K562 (cell line): Measurements from ENCODE around the gene PFDN2. TPM values are rescaled to one million over a fixed set of nuclear protein-coding genes. Genes with fewer than 3 reads are reported as not detected.

Experiments
- CTCFL ChIP-seq: IDR thresholded peaks from 2 replicates; pipeline ENCODE4 v1.6.1; 2011; ENCODE audit warnings: borderline replicate concordance, low read depth, mild to moderate bottlenecking, moderate library complexity, low read length; ENCODE audit not compliant: insufficient read depth, poor library complexity, severe bottlenecking
- EHMT2 ChIP-seq: fragments of 450-650 bp; IDR thresholded peaks from 2 replicates; pipeline ENCODE4 v1.6.1; 2018; ENCODE audit warnings: antibody characterized with exemption
- FOXK1 ChIP-seq: sonication (generic); formaldehyde crosslinking; IDR thresholded peaks from 2 replicates; pipeline ENCODE4 v1.8.0; 2022; ENCODE audit warnings: missing genetic modification reagents, mild to moderate bottlenecking, borderline replicate concordance
- GABPB1 ChIP-seq: sonication (generic); formaldehyde crosslinking; IDR thresholded peaks from 2 replicates; pipeline ENCODE4 v1.8.0; 2022; ENCODE audit warnings: mild to moderate bottlenecking, missing genetic modification reagents
- HEY1 ChIP-seq: fragments of 250-450 bp; sonication (Bioruptor Pico); IDR thresholded peaks from 2 replicates; pipeline ENCODE4 v1.5.0; 2020; ENCODE audit warnings: mild to moderate bottlenecking, moderate library complexity, borderline replicate concordance
- ILK ChIP-seq: fragments of 450-650 bp; IDR thresholded peaks from 2 replicates; pipeline ENCODE4 v1.6.1; 2016; ENCODE audit warnings: missing genetic modification characterization, low read depth, mild to moderate bottlenecking, missing compliant biosample characterization, moderate library complexity, borderline replicate concordance
- L3MBTL2 ChIP-seq: fragments of 450-650 bp; IDR thresholded peaks from 2 replicates; pipeline ENCODE4 v1.6.1; 2016; ENCODE audit warnings: mild to moderate bottlenecking, moderate library complexity
- MAZ ChIP-seq, 2 experiments: fragments of 450-650 bp in 1 of 2; sonication (generic) in 1 of 2; formaldehyde crosslinking; IDR thresholded peaks in 1 of 2; conservative IDR thresholded peaks in 1 of 2; 2 replicates each; pipeline versions ENCODE4 v1.4.0 to v1.5.0; 2020; ENCODE audit warnings: mild to moderate bottlenecking in 1 of 2, missing genetic modification reagents in 1 of 2
- MTA1 ChIP-seq: fragments of 450-650 bp; IDR thresholded peaks from 2 replicates; pipeline ENCODE4 v1.6.1; 2017; ENCODE audit warnings: borderline replicate concordance
- NFE2L1 ChIP-seq: fragments of 450-650 bp; IDR thresholded peaks from 2 replicates; pipeline ENCODE4 v1.6.1; 2016; ENCODE audit warnings: missing genetic modification characterization, low read depth, mild to moderate bottlenecking, missing compliant biosample characterization, moderate library complexity, borderline replicate concordance
- PML ChIP-seq: IDR thresholded peaks from 2 replicates; pipeline ENCODE4 v1.6.1; 2012; ENCODE audit warnings: low read length, inconsistent platforms
- POLR2A ChIP-seq: fragments of 450-650 bp; conservative IDR thresholded peaks from 2 replicates; pipeline ENCODE4 v1.6.1; 2016
- RCOR1 ChIP-seq, 2 experiments: IDR thresholded peaks; 2 replicates each; pipeline ENCODE4 v1.6.1; 2012; ENCODE audit warnings: low read depth in 2 of 2, low read length in 2 of 2, borderline replicate concordance in 1 of 2, improper control_type of control experiment in 1 of 2
- RFX5 ChIP-seq: IDR thresholded peaks from 2 replicates; pipeline ENCODE4 v1.6.1; 2011; ENCODE audit warnings: low read depth, mild to moderate bottlenecking, improper control_type of control experiment, low read length
- TBL1XR1 ChIP-seq, 2 experiments: IDR thresholded peaks; 2 replicates each; pipeline ENCODE4 v1.6.1; 2012; ENCODE audit warnings: improper control_type of control experiment in 2 of 2, low read length in 2 of 2, mild to moderate bottlenecking in 1 of 2
- ZNF316 ChIP-seq: fragments of 450-650 bp; IDR thresholded peaks from 2 replicates; pipeline ENCODE4 v1.6.1; 2016
- ZNF77 ChIP-seq: fragments of 250-450 bp; sonication (Bioruptor Pico); IDR thresholded peaks from 2 replicates; pipeline ENCODE4 v1.5.0; 2020
- polyA plus RNA-seq, 8 experiments: library from polyadenylated mRNA; depleted of rRNA in 4 of 8; stranded (reverse) in 5 of 8; unstranded in 3 of 8; fragments of >200 nt; fragmentation: Nextera tagmentation in 2 of 8; fragmentation: Illumina TruSeq in 1 of 8; extraction: Ambion mirVana in 2 of 8; extraction: Trizol in 1 of 8; gene quantifications; 2 replicates each; pipeline versions ENCODE4 v1.2.1 to v1.2.3, GENCODE V29; 2011 to 2014; ENCODE audit warnings: inconsistent platforms in 1 of 8, missing spikeins in 1 of 8
- total RNA-seq, 7 experiments: library from RNA; depleted of rRNA in 6 of 7; stranded (reverse); fragments of >200 nt in 6 of 7; fragmentation: Illumina TruSeq in 2 of 7; extraction: Trizol in 2 of 7; gene quantifications; 2 replicates each; pipeline versions ENCODE4 v1.2.1 to v1.2.3, GENCODE V29; 2011 to 2021; ENCODE audit warnings: low replicate concordance in 1 of 7
- TF ChIP-seq, protein P1 (sequence below): fragments of 450-650 bp; IDR thresholded peaks from 2 replicates; pipeline ENCODE4 v1.6.1; 2016; ENCODE audit warnings: low read depth

Gene PFDN2
- total and polyA plus RNA-seq, 9 of the 15 experiments (the other 6 are each of a cell fraction or from before 2014, with no cell fraction given) = 50.2 to 361 (median 144) TPM

DNA sequence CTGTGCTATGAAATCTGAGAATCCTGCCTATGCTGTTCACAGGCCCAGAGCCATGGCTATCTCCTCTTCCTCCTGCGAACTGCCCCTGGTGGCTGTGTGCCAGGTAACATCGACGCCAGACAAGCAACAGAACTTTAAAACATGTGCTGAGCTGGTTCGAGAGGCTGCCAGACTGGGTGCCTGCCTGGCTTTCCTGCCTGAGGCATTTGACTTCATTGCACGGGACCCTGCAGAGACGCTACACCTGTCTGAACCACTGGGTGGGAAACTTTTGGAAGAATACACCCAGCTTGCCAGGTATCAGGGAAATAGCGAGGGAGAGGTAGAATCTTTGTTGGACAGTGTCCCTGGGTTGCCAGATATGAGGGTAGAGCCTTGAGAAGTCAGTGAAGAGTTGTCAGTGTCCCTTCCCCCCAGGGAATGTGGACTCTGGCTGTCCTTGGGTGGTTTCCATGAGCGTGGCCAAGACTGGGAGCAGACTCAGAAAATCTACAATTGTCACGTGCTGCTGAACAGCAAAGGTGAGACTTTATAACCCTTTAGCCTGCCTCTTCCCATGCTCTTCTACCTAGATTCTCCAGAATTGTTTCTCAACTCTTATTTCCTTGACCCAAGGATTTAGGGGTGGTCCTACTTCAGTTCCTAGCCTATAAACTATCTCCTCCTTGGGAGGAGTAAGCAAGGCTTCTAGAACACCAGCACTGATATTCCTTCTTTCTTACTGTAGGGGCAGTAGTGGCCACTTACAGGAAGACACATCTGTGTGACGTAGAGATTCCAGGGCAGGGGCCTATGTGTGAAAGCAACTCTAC is 1.5 kb upstream of the PFDN2 start (continued):
- peak; percentile 47; the same call in 1 of the 2 replicates for TF ChIP-seq GABPB1 (CRISPR knock-in tag)
- no peak for TF ChIP-seq ZNF316
- no peak for TF ChIP-seq RFX5
- TF ChIP-seq CTCFL = no peak
- peak; percentile 59 for TF ChIP-seq L3MBTL2
- 0 out of 4 replicates have a peak, but pooled peaks of 1 of the 2 experiments have one; percentile 59 for TF ChIP-seq TBL1XR1 (IDR thresholded peaks at IDR 0.05; ENCODE audit: low read length in 2 of 2)
- no peak for TF ChIP-seq ZNF77 (CRISPR knock-in tag)
- 0 out of 2 replicates have a peak, but pooled peaks have one; percentile 28 for TF ChIP-seq EHMT2
- peak in 1 of 2 experiments; percentile 23; a peak in 1 of 4 replicates for TF ChIP-seq RCOR1 (IDR thresholded peaks at IDR 0.05; ENCODE audit: borderline replicate concordance in 1 of 2, low read depth in 2 of 2, low read length in 2 of 2)
- 0 out of 2 replicates have a peak, but pooled peaks have one; percentile 14 for TF ChIP-seq PML
- TF ChIP-seq NFE2L1 (tag) = no peak
- TF ChIP-seq ILK (tag) = no peak
- peak; percentile 75; the same call in 1 of the 2 replicates for TF ChIP-seq FOXK1 (CRISPR knock-in tag)
- 0 out of 4 replicates have a peak, but pooled peaks of 1 of the 2 experiments have one; percentile 25 for TF ChIP-seq MAZ (CRISPR knock-in tag; conservative IDR thresholded peaks at IDR 0.05 in 1 of 2, IDR thresholded peaks at IDR 0.05 in 1 of 2)
- TF ChIP-seq POLR2A = peak; percentile 52; the same call in 1 of the 2 replicates
- 0 out of 2 replicates have a peak, but pooled peaks have one; percentile 5 for TF ChIP-seq MTA1
- TF ChIP-seq, protein P1, sequence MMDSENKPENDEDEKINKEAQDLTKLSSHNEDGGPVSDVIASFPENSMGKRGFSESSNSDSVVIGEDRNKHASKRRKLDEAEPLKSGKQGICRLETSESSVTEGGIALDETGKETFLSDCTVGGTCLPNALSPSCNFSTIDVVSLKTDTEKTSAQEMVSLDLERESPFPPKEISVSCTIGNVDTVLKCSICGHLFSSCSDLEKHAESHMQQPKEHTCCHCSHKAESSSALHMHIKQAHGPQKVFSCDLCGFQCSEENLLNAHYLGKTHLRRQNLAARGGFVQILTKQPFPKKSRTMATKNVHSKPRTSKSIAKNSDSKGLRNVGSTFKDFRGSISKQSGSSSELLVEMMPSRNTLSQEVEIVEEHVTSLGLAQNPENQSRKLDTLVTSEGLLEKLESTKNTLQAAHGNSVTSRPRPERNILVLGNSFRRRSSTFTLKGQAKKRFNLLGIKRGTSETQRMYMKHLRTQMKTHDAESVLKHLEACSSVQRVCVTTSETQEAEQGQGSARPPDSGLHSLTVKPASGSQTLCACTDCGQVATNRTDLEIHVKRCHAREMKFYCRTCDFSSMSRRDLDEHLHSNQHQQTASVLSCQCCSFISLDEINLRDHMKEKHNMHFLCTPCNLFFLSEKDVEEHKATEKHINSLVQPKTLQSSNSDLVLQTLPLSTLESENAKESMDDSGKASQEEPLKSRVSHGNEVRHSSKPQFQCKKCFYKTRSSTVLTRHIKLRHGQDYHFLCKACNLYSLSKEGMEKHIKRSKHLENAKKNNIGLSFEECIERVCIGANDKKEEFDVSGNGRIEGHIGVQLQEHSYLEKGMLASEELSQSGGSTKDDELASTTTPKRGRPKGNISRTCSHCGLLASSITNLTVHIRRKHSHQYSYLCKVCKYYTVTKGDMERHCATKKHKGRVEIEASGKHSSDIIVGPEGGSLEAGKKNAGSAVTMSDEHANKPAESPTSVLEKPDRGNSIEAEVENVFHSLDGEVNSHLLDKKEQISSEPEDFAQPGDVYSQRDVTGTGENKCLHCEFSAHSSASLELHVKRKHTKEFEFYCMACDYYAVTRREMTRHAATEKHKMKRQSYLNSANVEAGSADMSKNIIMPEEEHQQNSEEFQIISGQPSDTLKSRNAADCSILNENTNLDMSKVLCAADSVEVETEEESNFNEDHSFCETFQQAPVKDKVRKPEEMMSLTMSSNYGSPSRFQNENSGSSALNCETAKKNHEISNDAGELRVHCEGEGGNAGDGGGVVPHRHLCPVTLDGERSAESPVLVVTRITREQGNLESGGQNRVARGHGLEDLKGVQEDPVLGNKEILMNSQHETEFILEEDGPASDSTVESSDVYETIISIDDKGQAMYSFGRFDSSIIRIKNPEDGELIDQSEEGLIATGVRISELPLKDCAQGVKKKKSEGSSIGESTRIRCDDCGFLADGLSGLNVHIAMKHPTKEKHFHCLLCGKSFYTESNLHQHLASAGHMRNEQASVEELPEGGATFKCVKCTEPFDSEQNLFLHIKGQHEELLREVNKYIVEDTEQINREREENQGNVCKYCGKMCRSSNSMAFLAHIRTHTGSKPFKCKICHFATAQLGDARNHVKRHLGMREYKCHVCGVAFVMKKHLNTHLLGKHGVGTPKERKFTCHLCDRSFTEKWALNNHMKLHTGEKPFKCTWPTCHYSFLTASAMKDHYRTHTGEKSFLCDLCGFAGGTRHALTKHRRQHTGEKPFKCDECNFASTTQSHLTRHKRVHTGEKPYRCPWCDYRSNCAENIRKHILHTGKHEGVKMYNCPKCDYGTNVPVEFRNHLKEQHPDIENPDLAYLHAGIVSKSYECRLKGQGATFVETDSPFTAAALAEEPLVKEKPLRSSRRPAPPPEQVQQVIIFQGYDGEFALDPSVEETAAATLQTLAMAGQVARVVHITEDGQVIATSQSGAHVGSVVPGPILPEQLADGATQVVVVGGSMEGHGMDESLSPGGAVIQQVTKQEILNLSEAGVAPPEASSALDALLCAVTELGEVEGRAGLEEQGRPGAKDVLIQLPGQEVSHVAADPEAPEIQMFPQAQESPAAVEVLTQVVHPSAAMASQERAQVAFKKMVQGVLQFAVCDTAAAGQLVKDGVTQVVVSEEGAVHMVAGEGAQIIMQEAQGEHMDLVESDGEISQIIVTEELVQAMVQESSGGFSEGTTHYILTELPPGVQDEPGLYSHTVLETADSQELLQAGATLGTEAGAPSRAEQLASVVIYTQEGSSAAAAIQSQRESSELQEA = no peak
- TF ChIP-seq HEY1 = no peak
